NCI-H1092 (cell line): ENCODE results near the gene YY1AP1.
"Not testable (repeated sequence)": the region's sequence is repeated elsewhere in the genome, so short reads cannot be mapped to it uniquely, and the experiment has no call there.

ENCODE experiments used
- DNase-seq: peaks from one replicate; lab custom pipeline; 2025; lab: John Stamatoyannopoulos, UW

YY1AP1 gene

GRCh38 chr1:155645034-155645598 lies 43.5 kb downstream of the YY1AP1 start:
- DNase-seq = no peak

- no peak for DNase-seq
Measured at GRCh38 chr1:155643230-155643629, 45.3 kb downstream of the YY1AP1 start.

GRCh38 chr1:155642559-155643180 lies 45.9 kb downstream of the YY1AP1 start:
- DNase-seq = not testable (repeated sequence)

GRCh38 chr1:155640367-155640766 lies 48.2 kb downstream of the YY1AP1 start:
- no peak for DNase-seq

- DNase-seq = no peak
Measured at GRCh38 chr1:155636397-155637153, 52.0 kb downstream of the YY1AP1 start.

GRCh38 chr1:155626428-155626827 lies 62.1 kb downstream of the YY1AP1 start:
- DNase-seq = not testable (repeated sequence)

GRCh38 chr1:155623357-155623756 lies 65.2 kb downstream of the YY1AP1 start:
- no peak for DNase-seq

- no peak for DNase-seq
Measured at GRCh38 chr1:155622191-155622590, 66.4 kb downstream of the YY1AP1 start.

GRCh38 chr1:155613226-155613625 lies 75.3 kb downstream of the YY1AP1 start:
- DNase-seq = not testable (repeated sequence)

GRCh38 chr1:155610257-155610647 lies 78.3 kb downstream of the YY1AP1 start:
- not testable (repeated sequence) for DNase-seq

- peak; percentile 97 for DNase-seq
Measured at GRCh38 chr1:155609515-155610256, 78.9 kb downstream of the YY1AP1 start, which contains the start of gene MSTO1. TSS of gene MSTO1 (plus strand) at chr1:155610218. CDS start at chr1:155610249, 31 bp downstream.
